A549 (cell line): ENCODE data around the gene KNCN. TPM values are rescaled to one million over a fixed set of nuclear protein-coding genes. Genes with fewer than 3 reads are reported as not detected.

Source experiments
- ATAC-seq, 2 experiments: fragments of 200-7000 bp in 1 of 2; fragments of >200 bp in 1 of 2; cut with Nextera tagmentation in 1 of 2; cut with Tn5 transposase in 1 of 2; 3 replicates each; pipeline versions ENCODE4 v1.8.0 to v1.9.1; 2018 to 2020; ENCODE audit warnings: mild to moderate bottlenecking in 1 of 2, moderate library complexity in 1 of 2
- CTCF ChIA-PET: fragments of 300-600 bp; sonication (Branson Sonifier 250); formaldehyde crosslinking; extraction: SDS; loops from one replicate; lab custom pipeline; 2021; ENCODE audit warnings: antibody characterized with exemption, inconsistent platforms; lab: Yijun Ruan, JAX
- POLR2A ChIA-PET: fragments of 350-600 bp; formaldehyde crosslinking; extraction: SDS; loops from one replicate; lab custom pipeline; 2021; ENCODE audit warnings: antibody characterized with exemption, inconsistent platforms; lab: Yijun Ruan, JAX
- DNase-seq, 2 experiments: peaks; one replicate each; pipeline versions ENCODE4 v3.0.0 to v3.0.0-alpha.2; 2011 to 2016; ENCODE audit warnings: low read depth in 1 of 2, low spot score in 1 of 2
- FAIRE-seq: peaks from 2 replicates; lab custom pipeline; 2011; peaks lifted over from hg19 to GRCh38; lab: Jason Lieb, UNC
- H3K27ac ChIP-seq, 2 experiments: fragments of >200 bp; sonication (Bioruptor Twin); formaldehyde crosslinking; 3 replicates each; pipeline ENCODE4 v1.5.1; 2016 to 2017
- H3K4me1 ChIP-seq: fragments of >200 bp; sonication (Bioruptor Twin); formaldehyde crosslinking; 3 replicates; pipeline ENCODE4 v1.6.1; 2016
- H3K4me2 ChIP-seq: fragments of >200 bp; sonication (Bioruptor Twin); formaldehyde crosslinking; 3 replicates; pipeline ENCODE4 v1.6.1; 2016
- H3K4me3 ChIP-seq: fragments of >200 bp; sonication (Bioruptor Twin); formaldehyde crosslinking; 3 replicates; pipeline ENCODE4 v1.5.1; 2016
- H3K9me3 ChIP-seq: fragments of >200 bp; sonication (Bioruptor Twin); formaldehyde crosslinking; 3 replicates; pipeline ENCODE4 v1.6.1; 2016
- CBX2 ChIP-seq: fragments of 200-600 bp; sonication (generic); IDR thresholded peaks from 2 replicates; pipeline ENCODE4 v1.6.1; 2016; ENCODE audit warnings: low read depth, mild to moderate bottlenecking, borderline replicate concordance
- CEBPB ChIP-seq, 2 experiments: fragments of >200 bp in 1 of 2; sonication (Bioruptor Twin) in 1 of 2; formaldehyde crosslinking in 1 of 2; IDR thresholded peaks; 2 replicates each; pipeline ENCODE4 v1.6.1; 2012 to 2016
- CTCF ChIP-seq: fragments of >200 bp; sonication (Bioruptor Twin); formaldehyde crosslinking; IDR thresholded peaks from 3 replicates; pipeline ENCODE4 v1.5.1; 2016
- EHF ChIP-seq: fragments of 250-450 bp; sonication (Bioruptor Pico); IDR thresholded peaks from 2 replicates; pipeline ENCODE4 v1.5.0; 2020; ENCODE audit warnings: mild to moderate bottlenecking
- FOSB ChIP-seq: fragments of 250-450 bp; sonication (Bioruptor Pico); IDR thresholded peaks from 2 replicates; pipeline ENCODE4 v1.5.0; 2020; ENCODE audit warnings: mild to moderate bottlenecking, moderate library complexity
- FOXS1 ChIP-seq: fragments of 250-450 bp; sonication (Bioruptor Pico); IDR thresholded peaks from 2 replicates; pipeline ENCODE4 v1.5.0; 2020; ENCODE audit warnings: mild to moderate bottlenecking, moderate library complexity
- HDAC2 ChIP-seq: fragments of 200-600 bp; sonication (generic); IDR thresholded peaks from 2 replicates; pipeline ENCODE4 v1.6.1; 2016
- HEYL ChIP-seq: fragments of 250-450 bp; sonication (Bioruptor Pico); IDR thresholded peaks from 2 replicates; pipeline ENCODE4 v1.8.0; 2021; ENCODE audit warnings: mild to moderate bottlenecking, moderate library complexity
- HOXA7 ChIP-seq: fragments of 250-450 bp; sonication (Bioruptor Pico); IDR thresholded peaks from 2 replicates; pipeline ENCODE4 v1.5.0; 2020; ENCODE audit warnings: mild to moderate bottlenecking, moderate library complexity
- MYC ChIP-seq: IDR thresholded peaks from 2 replicates; pipeline ENCODE4 v1.6.1; 2012; ENCODE audit warnings: mild to moderate bottlenecking, inconsistent platforms, low read length, improper control_type of control experiment, borderline replicate concordance
- NPAS2 ChIP-seq: fragments of 250-450 bp; sonication (Bioruptor Pico); IDR thresholded peaks from 2 replicates; pipeline ENCODE4 v1.8.0; 2022; ENCODE audit warnings: mild to moderate bottlenecking, moderate library complexity, borderline replicate concordance
- NR3C1 ChIP-seq: fragments of >200 bp; sonication (Bioruptor Twin); formaldehyde crosslinking; IDR thresholded peaks from 3 replicates; pipeline ENCODE4 v1.6.1; 2017
- PBX3 ChIP-seq: IDR thresholded peaks from 2 replicates; pipeline ENCODE4 v1.6.1; 2012
- RAD21 ChIP-seq, 2 experiments: fragments of >200 bp in 1 of 2; sonication (Bioruptor Twin) in 1 of 2; formaldehyde crosslinking in 1 of 2; IDR thresholded peaks in 1 of 2; conservative IDR thresholded peaks in 1 of 2; 2 replicates in 1 of 2; 3 replicates in 1 of 2; pipeline ENCODE4 v1.6.1; 2012 to 2018; ENCODE audit warnings: inconsistent platforms in 1 of 2
- REST ChIP-seq: fragments of 200-600 bp; sonication (generic); IDR thresholded peaks from 2 replicates; pipeline ENCODE4 v1.6.1; 2016; ENCODE audit warnings: antibody characterized with exemption, mild to moderate bottlenecking, moderate library complexity
- SMC3 ChIP-seq: fragments of >200 bp; sonication (Bioruptor Twin); formaldehyde crosslinking; IDR thresholded peaks from 3 replicates; pipeline ENCODE4 v1.6.1; 2018; ENCODE audit warnings: inconsistent platforms
- TP53 ChIP-seq: fragments of 250-450 bp; sonication (Bioruptor Pico); IDR thresholded peaks from 2 replicates; pipeline ENCODE4 v1.5.0; 2021; ENCODE audit warnings: mild to moderate bottlenecking, moderate library complexity
- USF2 ChIP-seq: fragments of 450-650 bp; IDR thresholded peaks from 2 replicates; pipeline ENCODE4 v1.6.1; 2014; ENCODE audit warnings: antibody characterized with exemption
- ZC3H11A ChIP-seq: fragments of 450-650 bp; IDR thresholded peaks from 2 replicates; pipeline ENCODE4 v1.6.1; 2014; ENCODE audit warnings: antibody characterized with exemption, mild to moderate bottlenecking
- ZNF302 ChIP-seq: fragments of 250-450 bp; sonication (Bioruptor Pico); IDR thresholded peaks from 2 replicates; pipeline ENCODE4 v1.9.0; 2021; ENCODE audit warnings: inconsistent platforms, mild to moderate bottlenecking, moderate library complexity
- WGBS: methylation state at CpG from one replicate; pipeline ENCODE4 v1.1.6; 2017; ENCODE audit errors: missing lambda C conversion rate; 5-methylcytosine and 5-hydroxymethylcytosine counted together
- polyA plus RNA-seq, 4 experiments: library from polyadenylated mRNA; depleted of rRNA in 3 of 4; stranded (reverse); fragments of >200 nt; fragmentation: RNase III in 1 of 4; extraction: RNeasy Plus Mini Kit Qiagen cat#74134 plus additional on column Dnase treatment in 1 of 4; gene quantifications; 2 replicates in 3 of 4; 3 replicates in 1 of 4; pipeline ENCODE4 v1.2.3, GENCODE V29; 2011 to 2017

KNCN gene
- polyA plus RNA-seq, 2 of the 4 experiments (the other 2 are of a cell fraction): not detected

- Histone ChIP-seq H3K4me3 (no peak overlapping the region), H3K9me3 (no peaks in the 10 kb centered on the region), H3K4me2 (no peak overlapping the region), H3K4me1 (no peaks in the 10 kb centered on the region), H3K27ac (no peak overlapping the region)
- 100% methylated on average over 1 of the region's 3 CpGs for WGBS
- DNase-seq (no peak), ATAC-seq (no peak), FAIRE-seq (no peak)
- POLR2A ChIA-PET: no interaction called here
- CTCF ChIA-PET: interaction anchor here (1.4 to 1.7 kb wide), 2 partner anchors 65 to 107 kb away, joined by 3 to 6 read pairs; no protein-coding TSS in a partner anchor
- TF ChIP-seq CBX2: no peak
- TF ChIP-seq HOXA7: no peak
- TF ChIP-seq CEBPB (IDR thresholded peaks at IDR 0.05): no peak
- TF ChIP-seq HEYL: no peak
- no peak for TF ChIP-seq TP53
- no peak for TF ChIP-seq CTCF
- TF ChIP-seq ZC3H11A: no peak
- no peak for TF ChIP-seq NPAS2
- TF ChIP-seq PBX3: no peak
- TF ChIP-seq MYC: no peak
- TF ChIP-seq REST: no peak
- TF ChIP-seq RAD21 (conservative IDR thresholded peaks at IDR 0.05 in 1 of 2, IDR thresholded peaks at IDR 0.05 in 1 of 2): no peak
- TF ChIP-seq NR3C1: no peak
- no peak for TF ChIP-seq ZNF302 (CRISPR knock-in tag)
- TF ChIP-seq HDAC2: no peak
- no peak for TF ChIP-seq FOSB
- TF ChIP-seq FOXS1: no peak
- TF ChIP-seq USF2: no peak
- no peak for TF ChIP-seq EHF (CRISPR knock-in tag)
- no peak for TF ChIP-seq SMC3
Observed at GRCh38 chr1:46553506-46553905, 2.1 kb upstream of the KNCN start.
